Neural progenitor cell (in vitro differentiated cells): ENCODE data around the gene TCHP. TPM values are rescaled to one million over a fixed set of nuclear protein-coding genes. Genes with fewer than 3 reads are reported as not detected.
A peak's percentile ranks its signal among the peaks of the same experiment; 100 is the strongest.

Source experiments
- DNase-seq: peaks from one replicate; pipeline ENCODE4 v3.0.0-alpha.2; 2016; ENCODE audit warnings: low spot score
- H2AFZ ChIP-seq: fragments of 200-600 bp; sonication (generic); replicated peaks from 2 replicates; pipeline ENCODE4 v1.6.1; 2016; ENCODE audit warnings: antibody characterized with exemption
- H3F3A ChIP-seq: fragments of 200-600 bp; sonication (generic); 2 replicates; pipeline ENCODE4 v1.6.1; 2016; ENCODE audit warnings: antibody characterized with exemption, low read depth
- H3K27ac ChIP-seq: fragments of 200-600 bp; sonication (generic); 2 replicates; pipeline ENCODE4 v1.5.1; 2016; ENCODE audit warnings: mild to moderate bottlenecking
- H3K27me3 ChIP-seq: fragments of 200-600 bp; sonication (generic); 2 replicates; pipeline ENCODE4 v1.6.1; 2016; ENCODE audit warnings: mild to moderate bottlenecking, moderate library complexity
- H3K36me3 ChIP-seq: fragments of 200-600 bp; sonication (generic); 2 replicates; pipeline ENCODE4 v1.5.1; 2016
- H3K4me1 ChIP-seq: fragments of 200-600 bp; sonication (generic); 2 replicates; pipeline ENCODE4 v1.6.1; 2016; ENCODE audit warnings: mixed run types
- H3K4me2 ChIP-seq: fragments of 200-600 bp; sonication (generic); 2 replicates; pipeline ENCODE4 v1.6.1; 2016
- H3K4me3 ChIP-seq: fragments of 200-600 bp; sonication (generic); 2 replicates; pipeline ENCODE4 v1.5.1; 2016
- H3K79me2 ChIP-seq: fragments of 200-600 bp; sonication (generic); 2 replicates; pipeline ENCODE4 v1.6.1; 2016; ENCODE audit warnings: low read depth
- H3K9ac ChIP-seq: fragments of 200-600 bp; sonication (generic); 2 replicates; pipeline ENCODE4 v1.6.1; 2016
- H3K9me3 ChIP-seq: fragments of 200-600 bp; sonication (generic); 2 replicates; pipeline ENCODE4 v1.5.1; 2016; ENCODE audit warnings: low read depth
- H4K20me1 ChIP-seq: fragments of 200-600 bp; sonication (generic); 2 replicates; pipeline ENCODE4 v1.6.1; 2016; ENCODE audit warnings: low read depth
- H3K27ac Mint-ChIP-seq: 3 replicates; pipeline ENCODE4 v1.8.0; 2021; ENCODE audit warnings: mixed read lengths
- H3K27me3 Mint-ChIP-seq: 2 replicates; pipeline ENCODE4 v1.8.0; 2022; ENCODE audit warnings: low read depth, mild to moderate bottlenecking, inconsistent platforms, moderate library complexity, mixed read lengths; ENCODE audit not compliant: insufficient read depth
- H3K36me3 Mint-ChIP-seq: 3 replicates; pipeline ENCODE4 v1.8.0; 2021; ENCODE audit warnings: mixed read lengths
- H3K4me1 Mint-ChIP-seq: 3 replicates; pipeline ENCODE4 v1.8.0; 2021; ENCODE audit warnings: mixed read lengths
- H3K4me3 Mint-ChIP-seq: 3 replicates; pipeline ENCODE4 v1.8.0; 2021; ENCODE audit warnings: mild to moderate bottlenecking, moderate library complexity, mixed read lengths
- H3K9me3 Mint-ChIP-seq: 3 replicates; pipeline ENCODE4 v1.8.0; 2020; ENCODE audit warnings: mixed read lengths
- EZH2 ChIP-seq: fragments of 200-600 bp; sonication (generic); IDR thresholded peaks from 2 replicates; pipeline ENCODE4 v1.6.1; 2017; ENCODE audit warnings: antibody characterized with exemption, mild to moderate bottlenecking, moderate library complexity
- EZH2phosphoT487 ChIP-seq: fragments of 200-600 bp; sonication (generic); IDR thresholded peaks from 2 replicates; pipeline ENCODE4 v1.6.1; 2017; ENCODE audit warnings: antibody characterized with exemption
- total RNA-seq: library from RNA; depleted of rRNA; stranded (reverse); fragments of >200 nt; gene quantifications from 2 replicates; pipeline ENCODE4 v1.2.3, GENCODE V29; 2015; ENCODE audit warnings: low replicate concordance
- TF ChIP-seq, protein P1 (sequence below): fragments of 200-600 bp; sonication (generic); IDR thresholded peaks from 2 replicates; pipeline ENCODE4 v1.5.1; 2017; ENCODE audit warnings: antibody characterized with exemption, mild to moderate bottlenecking

TCHP gene
- total RNA-seq, 1 donor from 2014 or later = 15.2 TPM

DNA sequence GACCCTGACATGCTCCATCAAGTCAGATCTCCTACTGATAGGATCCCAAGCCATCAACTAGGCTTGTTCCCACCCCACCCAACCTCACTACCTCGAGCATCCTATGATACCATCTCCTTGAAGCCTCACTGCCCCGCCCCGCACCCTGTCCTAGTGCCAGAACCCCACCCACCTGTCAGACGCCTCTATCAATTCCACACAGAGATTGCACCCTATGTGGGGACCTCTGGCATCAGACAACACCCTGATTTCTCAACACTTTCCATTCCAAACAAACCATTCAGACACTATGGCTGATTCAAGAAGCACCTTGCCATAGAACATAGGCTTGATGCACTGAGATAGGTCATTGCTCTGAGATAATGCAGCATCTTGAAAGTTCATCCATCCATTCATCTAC is 16.6 kb upstream of the TCHP start:
- H3K36me3 Mint-ChIP-seq = no peaks in the 10 kb centered on the region
- peaks cover 18% of the 10 kb centered on the region for H3K27me3 ChIP-seq

DNA sequence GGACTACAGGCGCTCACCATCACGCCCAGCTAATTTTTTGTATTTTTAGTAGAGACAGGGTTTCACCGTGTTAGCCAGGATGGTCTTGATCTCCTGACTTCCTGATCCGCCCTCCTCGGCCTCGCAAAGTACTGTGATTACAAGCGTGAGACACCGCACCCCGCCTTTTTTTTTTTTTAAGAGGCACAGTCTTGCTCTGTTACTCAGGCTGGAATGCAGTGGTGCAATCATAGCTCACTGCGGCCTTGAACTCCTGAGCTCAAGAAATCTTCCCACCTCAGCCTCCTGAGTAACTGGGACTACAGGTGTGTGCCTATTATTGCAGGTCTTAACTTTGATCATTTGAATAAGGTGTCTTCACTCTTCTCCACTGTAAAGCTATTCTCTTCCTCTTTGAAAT is 14.5 kb upstream of the TCHP start:
- H3K4me1 Mint-ChIP-seq = peaks cover 5% of the 10 kb centered on the region
- Histone ChIP-seq H2AFZ (no peak overlapping the region), H3K4me3 (no peak overlapping the region), H3K9me3 (no peaks in the 10 kb centered on the region), H3K27me3 (peaks cover 18% of the 10 kb centered on the region), H3K27ac (no peak overlapping the region), H3K36me3 (no peaks in the 10 kb centered on the region), H3K4me2 (no peak overlapping the region), H3F3A (no peaks in the 10 kb centered on the region), H4K20me1 (no peaks in the 10 kb centered on the region), H3K79me2 (no peaks in the 10 kb centered on the region), H3K4me1 (no peaks in the 10 kb centered on the region), H3K9ac (no peak overlapping the region)
- H3K9me3 Mint-ChIP-seq = peaks cover 2% of the 10 kb centered on the region
- H3K27ac Mint-ChIP-seq = no peak overlapping the region
- H3K4me3 Mint-ChIP-seq = no peak overlapping the region
- no peak for TF ChIP-seq EZH2
- TF ChIP-seq, protein P1, sequence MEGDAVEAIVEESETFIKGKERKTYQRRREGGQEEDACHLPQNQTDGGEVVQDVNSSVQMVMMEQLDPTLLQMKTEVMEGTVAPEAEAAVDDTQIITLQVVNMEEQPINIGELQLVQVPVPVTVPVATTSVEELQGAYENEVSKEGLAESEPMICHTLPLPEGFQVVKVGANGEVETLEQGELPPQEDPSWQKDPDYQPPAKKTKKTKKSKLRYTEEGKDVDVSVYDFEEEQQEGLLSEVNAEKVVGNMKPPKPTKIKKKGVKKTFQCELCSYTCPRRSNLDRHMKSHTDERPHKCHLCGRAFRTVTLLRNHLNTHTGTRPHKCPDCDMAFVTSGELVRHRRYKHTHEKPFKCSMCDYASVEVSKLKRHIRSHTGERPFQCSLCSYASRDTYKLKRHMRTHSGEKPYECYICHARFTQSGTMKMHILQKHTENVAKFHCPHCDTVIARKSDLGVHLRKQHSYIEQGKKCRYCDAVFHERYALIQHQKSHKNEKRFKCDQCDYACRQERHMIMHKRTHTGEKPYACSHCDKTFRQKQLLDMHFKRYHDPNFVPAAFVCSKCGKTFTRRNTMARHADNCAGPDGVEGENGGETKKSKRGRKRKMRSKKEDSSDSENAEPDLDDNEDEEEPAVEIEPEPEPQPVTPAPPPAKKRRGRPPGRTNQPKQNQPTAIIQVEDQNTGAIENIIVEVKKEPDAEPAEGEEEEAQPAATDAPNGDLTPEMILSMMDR = no peak
- TF ChIP-seq EZH2phosphoT487 = no peak
- DNase-seq = no peak
- no peaks in the 10 kb centered on the region for H3K36me3 Mint-ChIP-seq
- peaks cover 22% of the 10 kb centered on the region for H3K27me3 Mint-ChIP-seq

More for the DNA sequence above, 16.6 kb upstream of the TCHP start:
- Histone ChIP-seq H3K79me2 (peaks cover 15% of the 10 kb centered on the region), H3K9me3 (no peaks in the 10 kb centered on the region), H3K9ac (no peak overlapping the region), H3F3A (no peaks in the 10 kb centered on the region), H3K4me3 (no peak overlapping the region), H3K4me1 (peaks cover 5% of the 10 kb centered on the region), H3K4me2 (no peak overlapping the region), H2AFZ (no peak overlapping the region), H3K27ac (no peak overlapping the region), H3K36me3 (no peaks in the 10 kb centered on the region), H4K20me1 (no peaks in the 10 kb centered on the region)
- H3K9me3 Mint-ChIP-seq = peaks cover 1% of the 10 kb centered on the region
- TF ChIP-seq EZH2 (no peak), EZH2phosphoT487 (no peak)
- TF ChIP-seq, protein P1 = no peak
- DNase-seq = no peak
- H3K27me3 Mint-ChIP-seq = peaks cover 19% of the 10 kb centered on the region
- H3K4me3 Mint-ChIP-seq = no peak overlapping the region
- H3K27ac Mint-ChIP-seq = no peak overlapping the region
- H3K4me1 Mint-ChIP-seq = peaks cover 20% of the 10 kb centered on the region

DNA sequence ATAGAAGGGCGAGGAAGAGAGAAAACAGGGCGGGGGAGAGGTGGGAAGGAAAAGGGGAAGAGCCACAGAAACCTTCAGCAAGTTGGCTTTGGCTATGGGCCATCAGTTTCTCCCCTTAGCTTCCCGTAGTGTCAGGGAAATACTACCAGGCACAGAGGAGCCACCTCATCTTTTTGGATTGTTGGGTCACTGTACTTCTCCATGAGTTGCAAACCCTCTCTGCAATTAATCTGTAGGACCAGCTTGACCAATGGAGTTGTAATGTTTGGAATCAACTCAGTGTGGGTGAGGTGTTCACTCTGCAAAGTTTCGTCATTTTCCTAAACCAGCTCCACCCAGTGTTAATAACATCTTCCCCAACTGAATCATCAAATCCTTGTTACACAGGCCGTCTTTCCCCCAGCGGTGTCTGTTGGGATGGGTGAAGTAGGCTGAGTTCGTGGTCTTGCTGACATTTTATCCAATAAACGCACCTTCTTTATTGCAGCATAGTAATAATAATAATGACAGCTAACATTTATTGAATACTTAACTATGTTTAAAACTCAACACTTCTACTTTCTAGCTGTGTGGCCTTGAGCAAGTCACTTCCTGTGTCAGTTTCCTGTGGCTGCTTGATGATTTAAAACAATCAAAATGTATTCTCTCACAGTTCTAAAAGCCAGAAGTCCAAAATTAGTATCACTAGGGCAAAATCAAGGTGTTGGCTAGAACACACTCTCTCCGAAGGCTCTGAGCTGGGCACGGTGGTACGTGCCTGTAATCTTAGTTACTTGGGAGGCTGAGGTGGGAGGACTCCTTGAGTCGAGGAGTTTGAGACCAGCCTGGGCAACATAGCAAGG is 11.7 kb upstream of the TCHP start:
- no peak for DNase-seq
- Histone ChIP-seq H3K79me2 (no peaks in the 10 kb centered on the region), H3K36me3 (no peaks in the 10 kb centered on the region), H3K27ac (no peak overlapping the region), H3K4me1 (no peaks in the 10 kb centered on the region), H4K20me1 (no peaks in the 10 kb centered on the region), H2AFZ (no peak overlapping the region), H3K9me3 (no peaks in the 10 kb centered on the region), H3K4me3 (no peak overlapping the region), H3K27me3 (no peaks in the 10 kb centered on the region), H3K9ac (no peak overlapping the region), H3K4me2 (no peak overlapping the region), H3F3A (no peaks in the 10 kb centered on the region)
- Mint-ChIP-seq H3K27me3 (peaks cover 10% of the 10 kb centered on the region), H3K4me1 (no peaks in the 10 kb centered on the region), H3K27ac (no peak overlapping the region), H3K4me3 (peak overlapping the region; percentile 30), H3K36me3 (no peaks in the 10 kb centered on the region), H3K9me3 (peaks cover 2% of the 10 kb centered on the region)
- TF ChIP-seq EZH2 (no peak), EZH2phosphoT487 (no peak)
- TF ChIP-seq, protein P1 = no peak
